Lung (tissue), 12 donors: ENCODE results near the gene FAM124A. TPM values are rescaled to one million over a fixed set of nuclear protein-coding genes. Genes with fewer than 3 reads are reported as not detected.
A peak's percentile ranks its signal among the peaks of the same experiment; 100 is the strongest.

ENCODE experiments used
- ATAC-seq: fragments of 200-7000 bp; cut with Tn5 transposase; one replicate; pipeline ENCODE4 v1.9.1; 2020; ENCODE audit warnings: moderate number of reproducible peaks; ENCODE audit not compliant: insufficient read depth, low FRiP score
- DNase-seq, 3 donors: peaks; one replicate each; pipeline ENCODE4 v3.0.0-alpha.2; 2013 to 2017
- H3K27ac ChIP-seq, 2 donors: one replicate each; pipeline ENCODE4 v1.5.1; 2013; ENCODE audit warnings: mild to moderate bottlenecking in 2 of 2, moderate library complexity in 2 of 2, control low read depth in 1 of 2, inconsistent platforms in 1 of 2, low read depth in 1 of 2, low read length in 1 of 2
- H3K27me3 ChIP-seq, 3 donors: one replicate each; pipeline ENCODE4 v1.5.1; 2013; ENCODE audit warnings: low read length in 2 of 3; ENCODE audit not compliant: control insufficient read depth in 3 of 3, insufficient read depth in 3 of 3
- H3K36me3 ChIP-seq, 4 donors: one replicate each; pipeline ENCODE4 v1.5.1; 2013; ENCODE audit warnings: low read length in 4 of 4, mild to moderate bottlenecking in 1 of 4, moderate library complexity in 1 of 4; ENCODE audit not compliant: control insufficient read depth in 4 of 4, insufficient read depth in 4 of 4
- H3K4me1 ChIP-seq, 5 donors: one replicate each; pipeline ENCODE4 v1.5.1; 2013; ENCODE audit warnings: low read length in 5 of 5, mild to moderate bottlenecking in 2 of 5, moderate library complexity in 1 of 5; ENCODE audit not compliant: control insufficient read depth in 5 of 5, insufficient read depth in 5 of 5
- H3K4me3 ChIP-seq: one replicate; pipeline ENCODE4 v1.5.1; 2013; ENCODE audit warnings: mild to moderate bottlenecking, control low read depth, moderate library complexity
- H3K9ac ChIP-seq, 2 donors: one replicate each; pipeline ENCODE4 v1.5.1; 2013; ENCODE audit warnings: low read length in 2 of 2, control low read depth in 1 of 2; ENCODE audit not compliant: insufficient read depth in 1 of 2
- H3K9me3 ChIP-seq, 4 donors: one replicate each; pipeline ENCODE4 v1.5.1; 2013; ENCODE audit warnings: low read length in 3 of 4, mild to moderate bottlenecking in 1 of 4, moderate library complexity in 1 of 4; ENCODE audit not compliant: control insufficient read depth in 4 of 4, insufficient read depth in 3 of 4
- WGBS, 2 donors: extraction: QIAGEN DNeasy Blood & Tissue Kit; methylation state at CpG; one replicate each; pipeline ENCODE4 v1.1.7; 2013; 5-methylcytosine and 5-hydroxymethylcytosine counted together
- polyA plus RNA-seq, 2 donors: library from polyadenylated mRNA; stranded (reverse); fragments of 200-250 nt; gene quantifications; one replicate each; pipeline ENCODE4 v1.2.1, GENCODE V29; 2013
- total RNA-seq, 2 donors: library from RNA; depleted of rRNA in 1 of 2; stranded (reverse); fragments of >200 nt in 1 of 2; gene quantifications; one replicate each; pipeline ENCODE4 v1.2.1, GENCODE V29; 2014 to 2021
- TF ChIP-seq, protein P1 (sequence below): IDR thresholded peaks from 2 replicates; pipeline ENCODE4 v1.5.1; 2012; ENCODE audit warnings: mild to moderate bottlenecking; ENCODE audit errors: control extremely low read depth, extremely low read depth
- donor health status: control.
- donor health status: control.
- donor health status: Bipolar disorder and iron deficiency.
- donor health status: healthy.
- donor health status: DM: yes; HTN: yes; CAD: no.

FAM124A gene
- total and polyA plus RNA-seq, 4 donors: 0.87 to 2.9 (median 1.7) TPM

DNA sequence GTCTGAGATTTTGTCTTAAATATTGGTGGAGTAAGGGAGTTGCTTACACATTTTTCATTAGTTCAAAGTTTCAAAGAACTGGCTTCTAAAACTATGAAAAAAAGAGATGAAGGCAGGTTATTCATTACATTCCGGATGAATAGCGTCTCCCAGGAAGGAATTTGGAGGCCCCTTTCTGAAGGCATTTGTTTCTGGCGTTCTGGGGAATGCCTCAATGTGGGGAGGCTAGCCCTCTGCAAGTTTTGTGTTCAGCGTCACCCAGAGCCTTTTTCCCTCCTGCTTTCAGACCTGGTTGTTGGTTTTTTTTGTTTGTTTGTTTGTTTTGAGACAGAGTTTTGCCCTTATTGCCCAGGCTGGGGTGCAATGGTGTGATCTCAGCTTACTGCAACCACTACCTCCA lies 21.0 kb downstream of the FAM124A start:
- Histone ChIP-seq H3K36me3 (no peaks in the 10 kb centered on the region), H3K27ac (no peak overlapping the region), H3K9me3 (peaks cover 0 to 2% (median 0%) of the 10 kb centered on the region in 4 donors), H3K27me3 (no peaks in the 10 kb centered on the region), H3K4me3 (no peak overlapping the region), H3K4me1 (peaks cover 5 to 51% (median 10%) of the 10 kb centered on the region in 5 donors), H3K9ac (no peak overlapping the region)
- TF ChIP-seq, protein P1, sequence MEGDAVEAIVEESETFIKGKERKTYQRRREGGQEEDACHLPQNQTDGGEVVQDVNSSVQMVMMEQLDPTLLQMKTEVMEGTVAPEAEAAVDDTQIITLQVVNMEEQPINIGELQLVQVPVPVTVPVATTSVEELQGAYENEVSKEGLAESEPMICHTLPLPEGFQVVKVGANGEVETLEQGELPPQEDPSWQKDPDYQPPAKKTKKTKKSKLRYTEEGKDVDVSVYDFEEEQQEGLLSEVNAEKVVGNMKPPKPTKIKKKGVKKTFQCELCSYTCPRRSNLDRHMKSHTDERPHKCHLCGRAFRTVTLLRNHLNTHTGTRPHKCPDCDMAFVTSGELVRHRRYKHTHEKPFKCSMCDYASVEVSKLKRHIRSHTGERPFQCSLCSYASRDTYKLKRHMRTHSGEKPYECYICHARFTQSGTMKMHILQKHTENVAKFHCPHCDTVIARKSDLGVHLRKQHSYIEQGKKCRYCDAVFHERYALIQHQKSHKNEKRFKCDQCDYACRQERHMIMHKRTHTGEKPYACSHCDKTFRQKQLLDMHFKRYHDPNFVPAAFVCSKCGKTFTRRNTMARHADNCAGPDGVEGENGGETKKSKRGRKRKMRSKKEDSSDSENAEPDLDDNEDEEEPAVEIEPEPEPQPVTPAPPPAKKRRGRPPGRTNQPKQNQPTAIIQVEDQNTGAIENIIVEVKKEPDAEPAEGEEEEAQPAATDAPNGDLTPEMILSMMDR: no peak
- DNase-seq (no peak), ATAC-seq (no peak)
- WGBS, 2 donors: 91 to 98% methylated on average over 4 of the region's 4 CpGs

DNA sequence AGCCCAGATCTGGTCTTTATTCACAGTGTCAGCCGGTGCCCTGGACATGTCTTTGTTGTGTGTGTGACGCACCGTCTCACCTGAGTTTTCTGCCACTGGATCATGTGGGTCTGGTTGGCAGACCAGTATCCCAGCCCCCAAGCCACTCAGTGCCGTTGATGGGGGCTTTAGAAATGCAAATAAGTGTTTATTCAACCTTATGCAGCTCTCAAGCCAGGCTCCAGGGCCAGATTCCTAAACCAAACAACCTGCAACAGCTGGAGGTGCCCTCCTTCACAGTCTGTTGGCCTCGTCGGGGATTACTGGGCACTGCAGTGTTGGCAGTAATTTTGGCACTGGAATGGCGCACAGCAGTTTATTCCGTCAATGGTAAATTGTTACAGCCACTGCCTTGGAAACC lies 21.6 kb downstream of the FAM124A start:
- no peak overlapping the region for H3K9ac ChIP-seq
- H3K9me3 ChIP-seq: peaks cover 0 to 2% (median 0%) of the 10 kb centered on the region in 4 donors
- H3K4me3 ChIP-seq: no peak overlapping the region
- DNase-seq: no peak
- TF ChIP-seq, protein P1: no peak
- H3K4me1 ChIP-seq: peaks cover 5 to 45% (median 10%) of the 10 kb centered on the region in 5 donors
- WGBS, 2 donors: 81 to 83% methylated on average over 8 of the region's 8 CpGs
- no peaks in the 10 kb centered on the region for H3K27me3 ChIP-seq
- no peaks in the 10 kb centered on the region for H3K36me3 ChIP-seq
- no peak for ATAC-seq
- no peak overlapping the region for H3K27ac ChIP-seq

DNA sequence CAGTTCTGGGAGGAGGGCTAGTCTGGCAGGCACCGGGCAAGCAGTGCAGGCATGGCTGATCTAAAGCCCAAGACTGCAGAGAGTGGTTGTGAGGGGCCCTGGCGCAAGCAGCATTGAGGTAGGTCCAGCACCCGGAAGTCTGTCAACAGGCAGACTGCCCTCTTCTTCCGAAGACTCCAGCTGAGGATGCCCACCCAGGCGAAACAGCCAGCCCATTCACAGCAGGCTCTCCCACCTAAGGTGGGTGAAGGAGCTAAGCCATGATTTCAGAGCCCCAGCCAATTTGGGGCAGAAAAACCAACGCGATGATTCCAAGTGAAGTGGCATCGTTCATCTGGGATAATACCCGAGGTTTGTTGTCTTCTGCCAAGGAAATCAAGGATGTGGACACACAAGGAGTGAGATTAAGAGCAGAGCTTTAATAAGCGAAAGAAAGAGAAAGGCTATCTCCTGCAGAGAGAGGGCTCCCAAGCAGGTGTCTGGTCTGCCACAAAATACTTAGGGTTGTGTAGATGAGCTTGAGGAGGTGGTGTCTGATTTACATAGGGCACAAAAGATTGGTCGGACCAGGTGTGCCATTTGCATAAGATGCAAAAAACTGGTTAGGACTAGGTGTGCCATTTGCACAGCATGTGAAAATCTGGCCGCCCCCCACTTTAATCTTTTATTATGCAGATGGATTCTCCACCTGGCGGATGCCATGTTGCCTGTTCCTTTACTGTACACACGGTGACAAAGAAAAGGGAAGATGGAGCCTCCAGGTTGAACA lies 22.6 kb downstream of the FAM124A start:
- Histone ChIP-seq H3K4me3 (no peak overlapping the region), H3K9ac (no peak overlapping the region), H3K27me3 (no peaks in the 10 kb centered on the region), H3K4me1 (peaks cover 5 to 45% (median 10%) of the 10 kb centered on the region in 5 donors), H3K36me3 (no peaks in the 10 kb centered on the region), H3K27ac (no peak overlapping the region), H3K9me3 (peaks cover 0 to 2% (median 0%) of the 10 kb centered on the region in 4 donors)
- ATAC-seq: no peak
- TF ChIP-seq, protein P1: no peak
- no peak for DNase-seq
- 80 to 81% methylated on average over 14 of the region's 14 CpGs for WGBS, 2 donors

DNA sequence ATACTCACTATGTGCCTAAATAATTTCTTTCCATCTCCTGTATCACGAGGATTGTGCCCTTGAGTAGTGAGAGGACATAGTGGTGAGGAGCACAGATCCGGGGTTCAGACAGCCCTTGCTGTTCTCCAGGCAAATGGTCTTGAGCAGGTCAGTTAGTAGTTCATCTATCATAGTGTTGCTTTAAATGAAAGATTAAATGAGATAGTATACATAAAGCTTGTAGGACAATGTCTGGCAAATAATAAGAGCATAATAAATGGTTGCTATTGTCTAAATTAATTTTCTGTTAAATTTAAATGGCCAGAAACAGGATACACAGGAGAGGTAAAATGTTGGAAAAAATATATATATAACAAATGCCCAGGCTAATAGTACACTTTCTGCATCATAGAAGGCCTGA lies 23.4 kb downstream of the FAM124A start:
- H3K36me3 ChIP-seq: no peaks in the 10 kb centered on the region
- H3K9me3 ChIP-seq: peaks cover 0 to 2% (median 0%) of the 10 kb centered on the region in 4 donors
- peaks cover 7 to 43% (median 10%) of the 10 kb centered on the region in 5 donors for H3K4me1 ChIP-seq
- WGBS, 2 donors: 92 to 97% methylated on average over 2 of the region's 2 CpGs
- H3K27me3 ChIP-seq: no peaks in the 10 kb centered on the region
- DNase-seq (no peak), ATAC-seq (no peak)
- TF ChIP-seq, protein P1: no peak
- no peak overlapping the region for H3K4me3 ChIP-seq
- no peak overlapping the region for H3K9ac ChIP-seq
- H3K27ac ChIP-seq: peak overlapping the region in 1 of 2 donors; percentile 10
